MM.1S (cell line): ENCODE data around the gene MTCP1.

ENCODE experiments used
- DNase-seq: peaks from one replicate; pipeline ENCODE4 v3.0.0-alpha.2; 2015
- H2AFZ ChIP-seq: fragments of 300-600 bp; sonication (generic); 2 replicates; pipeline ENCODE4 v1.6.0; 2016; ENCODE audit warnings: antibody characterized with exemption, low read length
- H3F3A ChIP-seq: fragments of 300-600 bp; sonication (generic); 2 replicates; pipeline ENCODE4 v1.6.1; 2016; ENCODE audit warnings: mild to moderate bottlenecking, antibody characterized with exemption, low read length, moderate library complexity, mixed read lengths; ENCODE audit not compliant: insufficient read depth
- H3K27ac ChIP-seq: fragments of 300-600 bp; sonication (generic); 2 replicates; pipeline ENCODE4 v1.5.1; 2016; ENCODE audit warnings: mild to moderate bottlenecking, low read length
- H3K27me3 ChIP-seq: fragments of 300-600 bp; sonication (generic); replicated peaks from 2 replicates; pipeline ENCODE4 v1.6.0; 2016; ENCODE audit warnings: low read length; ENCODE audit not compliant: insufficient read depth
- H3K36me3 ChIP-seq: fragments of 300-600 bp; sonication (generic); replicated peaks from 2 replicates; pipeline ENCODE4 v1.6.1; 2016; ENCODE audit warnings: mild to moderate bottlenecking, low read length, mixed read lengths; ENCODE audit not compliant: insufficient read depth
- H3K4me1 ChIP-seq: fragments of 300-600 bp; sonication (generic); 2 replicates; pipeline ENCODE4 v1.6.1; 2016; ENCODE audit warnings: low read length, mixed read lengths
- H3K4me2 ChIP-seq: fragments of 300-600 bp; sonication (generic); 2 replicates; pipeline ENCODE4 v1.6.0; 2016; ENCODE audit warnings: low read depth, low read length
- H3K4me3 ChIP-seq: fragments of 300-600 bp; sonication (generic); 2 replicates; pipeline ENCODE4 v1.5.1; 2016; ENCODE audit warnings: low read length, mixed read lengths
- H3K79me2 ChIP-seq: fragments of 300-600 bp; sonication (generic); 2 replicates; pipeline ENCODE4 v1.6.1; 2016; ENCODE audit warnings: mixed run types, low read length, mixed read lengths
- H3K9ac ChIP-seq: fragments of 300-600 bp; sonication (generic); 2 replicates; pipeline ENCODE4 v1.6.1; 2016; ENCODE audit warnings: low read length, mixed read lengths
- H3K9me2 ChIP-seq: fragments of 300-600 bp; sonication (generic); replicated peaks from 2 replicates; pipeline ENCODE4 v1.6.1; 2016; ENCODE audit warnings: mild to moderate bottlenecking, low read length, mixed read lengths; ENCODE audit not compliant: insufficient read depth
- H3K9me3 ChIP-seq: fragments of 300-600 bp; sonication (generic); replicated peaks from 2 replicates; pipeline ENCODE4 v1.6.1; 2016; ENCODE audit warnings: mild to moderate bottlenecking, low read length, mixed read lengths; ENCODE audit not compliant: insufficient read depth
- H4K20me1 ChIP-seq: fragments of 300-600 bp; sonication (generic); 2 replicates; pipeline ENCODE4 v1.6.1; 2016; ENCODE audit warnings: mild to moderate bottlenecking, low read length, moderate library complexity, mixed read lengths; ENCODE audit not compliant: insufficient read depth
- CTCF ChIP-seq: fragments of 300-600 bp; sonication (generic); IDR thresholded peaks from 2 replicates; pipeline ENCODE4 v1.5.1; 2016; ENCODE audit warnings: antibody characterized with exemption, low read length, mixed read lengths
- EZH2 ChIP-seq: fragments of 300-600 bp; sonication (generic); optimal IDR thresholded peaks from 2 replicates; pipeline ENCODE3; 2017; ENCODE audit warnings: low read depth, mild to moderate bottlenecking, antibody characterized with exemption, low read length, mixed read lengths
- EZH2phosphoT487 ChIP-seq: fragments of 300-600 bp; sonication (generic); IDR thresholded peaks from 2 replicates; pipeline ENCODE4 v1.6.1; 2018; ENCODE audit warnings: antibody characterized with exemption, low read length

MTCP1 gene

GRCh38 chrX:155052738-155053498 is 18.0 kb downstream of the MTCP1 start:
- H3K9ac ChIP-seq: no peak overlapping the region
- H3K27ac ChIP-seq: no peak overlapping the region
- no peaks in the 10 kb centered on the region for H3K79me2 ChIP-seq
- H3K9me3 ChIP-seq: no peaks in the 10 kb centered on the region
- H3F3A ChIP-seq: no peaks in the 10 kb centered on the region
- no peak overlapping the region for H2AFZ ChIP-seq
- H3K36me3 ChIP-seq: no peaks in the 10 kb centered on the region
- no peak for DNase-seq
- H4K20me1 ChIP-seq: no peaks in the 10 kb centered on the region
- H3K9me2 ChIP-seq: no peaks in the 10 kb centered on the region
- no peaks in the 10 kb centered on the region for H3K27me3 ChIP-seq
- H3K4me3 ChIP-seq: no peak overlapping the region
- H3K4me1 ChIP-seq: 0 out of 2 replicates have a peak, but pooled peaks cover 4% of the 10 kb centered on the region
- no peak overlapping the region for H3K4me2 ChIP-seq
- TF ChIP-seq EZH2phosphoT487 (no peak), CTCF (no peak), EZH2 (no peak)

DNA sequence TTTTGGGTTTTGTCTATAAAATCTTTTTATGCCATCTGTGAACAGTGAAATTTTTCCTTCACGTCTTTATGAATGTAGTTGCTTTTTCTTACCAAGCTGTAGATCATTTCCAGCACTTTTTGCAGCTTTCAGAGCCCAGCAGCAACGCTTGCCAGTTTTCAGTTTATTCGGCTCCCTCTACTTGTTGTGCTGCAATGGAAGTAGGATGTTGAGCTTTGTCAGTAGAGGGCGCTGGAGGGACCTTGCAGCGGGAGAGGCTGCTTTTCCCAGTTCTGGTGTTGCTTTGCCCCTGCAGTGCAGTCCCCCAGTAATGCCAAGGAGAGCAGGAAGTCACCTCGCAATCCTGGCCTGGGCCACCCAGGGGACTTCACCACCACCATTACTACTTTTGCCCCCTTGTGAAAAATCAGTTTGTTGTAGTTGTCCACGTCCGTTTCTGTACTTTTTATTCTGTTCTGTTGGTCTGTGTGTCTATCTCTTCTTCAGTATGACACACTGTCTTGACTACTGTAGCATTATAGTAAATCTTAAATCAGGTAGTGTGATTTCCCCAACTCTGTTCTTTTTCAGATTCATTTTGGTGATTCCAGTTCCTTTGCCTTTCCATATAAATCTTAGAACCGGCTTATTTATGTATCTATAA is 21.8 kb downstream of the MTCP1 start:
- H3K27me3 ChIP-seq: no peaks in the 10 kb centered on the region
- no peak overlapping the region for H3K9ac ChIP-seq
- DNase-seq: no peak
- no peaks in the 10 kb centered on the region for H3K9me2 ChIP-seq
- H2AFZ ChIP-seq: no peak overlapping the region
- H3K36me3 ChIP-seq: no peaks in the 10 kb centered on the region
- no peak overlapping the region for H3K4me2 ChIP-seq
- no peak overlapping the region for H3K4me3 ChIP-seq
- H3K4me1 ChIP-seq: no peaks in the 10 kb centered on the region
- 0 out of 2 replicates have a peak, but pooled peaks cover 3% of the 10 kb centered on the region for H3K79me2 ChIP-seq
- H3K27ac ChIP-seq: no peak overlapping the region
- no peaks in the 10 kb centered on the region for H3F3A ChIP-seq
- no peaks in the 10 kb centered on the region for H4K20me1 ChIP-seq
- H3K9me3 ChIP-seq: no peaks in the 10 kb centered on the region
- TF ChIP-seq CTCF (peak; percentile 51), EZH2phosphoT487 (no peak), EZH2 (no peak)

- Histone ChIP-seq H3K27me3 (no peaks in the 10 kb centered on the region), H3K9ac (no peak overlapping the region), H3K4me3 (no peak overlapping the region), H3K4me2 (no peak overlapping the region), H3K79me2 (0 out of 2 replicates have a peak, but pooled peaks cover 3% of the 10 kb centered on the region), H3F3A (no peaks in the 10 kb centered on the region), H3K9me2 (no peaks in the 10 kb centered on the region), H3K36me3 (no peaks in the 10 kb centered on the region), H3K9me3 (no peaks in the 10 kb centered on the region), H3K27ac (no peak overlapping the region), H3K4me1 (no peaks in the 10 kb centered on the region), H2AFZ (no peak overlapping the region), H4K20me1 (no peaks in the 10 kb centered on the region)
- DNase-seq: no peak
- TF ChIP-seq EZH2phosphoT487: no peak
Observed at GRCh38 chrX:155046811-155047528, 24.0 kb downstream of the MTCP1 start.
